ENCODE measurements around the gene DEDD. TPM values are rescaled to one million over a fixed set of nuclear protein-coding genes. Genes with fewer than 3 reads are reported as not detected.
A peak's percentile ranks its signal among the peaks of the same experiment; 100 is the strongest.

The DEDD gene
- total RNA-seq, 3 donors from 2014 or later: 28.7 to 39.0 (median 37.6) TPM

GRCh38 chr1:161090617-161091016, 41.9 kb downstream of the DEDD start:
- no peak for DNase-seq (ENCODE audit: low spot score in 2 of 2)
- no peaks in the 10 kb centered on the region for H3K27me3 ChIP-seq
- no peaks in the 10 kb centered on the region for H3K4me1 ChIP-seq
- no peak for TF ChIP-seq POLR2AphosphoS5 (IDR thresholded peaks at IDR 0.05)
- TF ChIP-seq CTCF (IDR thresholded peaks at IDR 0.05): no peak
- no peak for TF ChIP-seq POLR2A (IDR thresholded peaks at IDR 0.05)
- H3K36me3 ChIP-seq: no peaks in the 10 kb centered on the region
- H3K4me3 ChIP-seq: no peak overlapping the region
- no peaks in the 10 kb centered on the region for H3K9me3 ChIP-seq
- intact Hi-C loops (cut with DNase I; ENCODE audit: low total_unique reads): no loop called here
- H3K27ac ChIP-seq: peak overlapping the region in 1 of 2 donors; percentile 98

GRCh38 chr1:161089938-161090337, 42.5 kb downstream of the DEDD start:
- Histone ChIP-seq H3K36me3 (no peaks in the 10 kb centered on the region), H3K4me3 (peak overlapping the region in 2 of 3 donors; percentile 60 to 65), H3K27ac (peak overlapping the region; percentile 92 to 98), H3K4me1 (no peaks in the 10 kb centered on the region), H3K9me3 (no peaks in the 10 kb centered on the region), H3K27me3 (no peaks in the 10 kb centered on the region)
- DNase-seq (ENCODE audit: low spot score in 2 of 2): peak in 1 of 2 donors; percentile 10
- TF ChIP-seq POLR2AphosphoS5 (IDR thresholded peaks at IDR 0.05) (no peak), POLR2A (IDR thresholded peaks at IDR 0.05) (no peak), CTCF (IDR thresholded peaks at IDR 0.05) (no peak)
- intact Hi-C loops (cut with DNase I; ENCODE audit: low total_unique reads): no loop called here

GRCh38 chr1:161089251-161089924, 43.1 kb downstream of the DEDD start, which contains the start of gene NECTIN4:
NECTIN4 (minus strand) TSS chr1:161089558; CDS start chr1:161089296, 262 bp downstream.
- Histone ChIP-seq H3K27ac (peak within 1 kb of the TSS; percentile 92 to 98), H3K4me3 (peak within 1 kb of the TSS in 2 of 3 donors; percentile 60 to 65), H3K9me3 (no peaks in the 10 kb centered on the region), H3K27me3 (no peaks in the 10 kb centered on the region), H3K36me3 (no peaks in the 10 kb centered on the region), H3K4me1 (no peaks in the 10 kb centered on the region)
- TF ChIP-seq POLR2AphosphoS5 (IDR thresholded peaks at IDR 0.05) (peak in 2 of 3 donors; percentile 67 to 93), POLR2A (IDR thresholded peaks at IDR 0.05) (peak; percentile 10), CTCF (IDR thresholded peaks at IDR 0.05) (peak in 1 of 3 donors; percentile 27)
- intact Hi-C loops (cut with DNase I; ENCODE audit: low total_unique reads): no loop called here
- peak; percentile 85 to 91 for DNase-seq (ENCODE audit: low spot score in 2 of 2)

- Histone ChIP-seq H3K4me3 (peak overlapping the region in 2 of 3 donors; percentile 60 to 65), H3K27me3 (no peaks in the 10 kb centered on the region), H3K36me3 (no peaks in the 10 kb centered on the region), H3K9me3 (no peaks in the 10 kb centered on the region), H3K4me1 (no peaks in the 10 kb centered on the region), H3K27ac (peak overlapping the region; percentile 92 to 98)
- DNase-seq (ENCODE audit: low spot score in 2 of 2): no peak
- intact Hi-C loops (cut with DNase I; ENCODE audit: low total_unique reads): no loop called here
- TF ChIP-seq POLR2A (IDR thresholded peaks at IDR 0.05): no peak
- TF ChIP-seq CTCF (IDR thresholded peaks at IDR 0.05): no peak
- peak in 1 of 3 donors; percentile 12 for TF ChIP-seq POLR2AphosphoS5 (IDR thresholded peaks at IDR 0.05)
Observed at GRCh38 chr1:161088587-161089110, 43.8 kb downstream of the DEDD start.

GRCh38 chr1:161086457-161086856, 46.0 kb downstream of the DEDD start:
- H3K27ac ChIP-seq: peak overlapping the region; percentile 92 to 98
- H3K4me1 ChIP-seq: peaks cover 0 to 15% of the 10 kb centered on the region in 2 donors
- no peaks in the 10 kb centered on the region for H3K27me3 ChIP-seq
- TF ChIP-seq POLR2A (IDR thresholded peaks at IDR 0.05) (no peak), POLR2AphosphoS5 (IDR thresholded peaks at IDR 0.05) (no peak), CTCF (IDR thresholded peaks at IDR 0.05) (no peak)
- no peaks in the 10 kb centered on the region for H3K36me3 ChIP-seq
- H3K9me3 ChIP-seq: no peaks in the 10 kb centered on the region
- DNase-seq (ENCODE audit: low spot score in 2 of 2): no peak
- peak overlapping the region in 2 of 3 donors; percentile 60 to 65 for H3K4me3 ChIP-seq
- intact Hi-C loops (cut with DNase I; ENCODE audit: low total_unique reads): no loop called here
